GM13976 (cell line): ENCODE data around the gene POLRMT.

ENCODE experiments used
- DNase-seq: peaks from one replicate; pipeline ENCODE4 v3.0.0; 2012; ENCODE audit warnings: low spot score
- CTCF ChIP-seq: IDR thresholded peaks from 2 replicates; pipeline ENCODE4 v1.5.1; 2012; ENCODE audit warnings: borderline replicate concordance, mild to moderate bottlenecking; ENCODE audit not compliant: insufficient read depth; ENCODE audit errors: extremely low read depth, missing control alignments, control extremely low read depth
- in situ Hi-C: fragments of 300-500 bp; cut with MboI; formaldehyde crosslinking; loops from one replicate; pipeline ENCODE4 v1.12.0; 2022; ENCODE audit warnings: low sequenced_read_pairs, mixed read lengths, inconsistent platforms; ENCODE audit not compliant: unreplicated experiment

POLRMT gene

GRCh38 chr19:651114-651818 is 17.9 kb upstream of the POLRMT start:
- no peak for TF ChIP-seq CTCF
- in situ Hi-C loops, result no loop called here

DNA sequence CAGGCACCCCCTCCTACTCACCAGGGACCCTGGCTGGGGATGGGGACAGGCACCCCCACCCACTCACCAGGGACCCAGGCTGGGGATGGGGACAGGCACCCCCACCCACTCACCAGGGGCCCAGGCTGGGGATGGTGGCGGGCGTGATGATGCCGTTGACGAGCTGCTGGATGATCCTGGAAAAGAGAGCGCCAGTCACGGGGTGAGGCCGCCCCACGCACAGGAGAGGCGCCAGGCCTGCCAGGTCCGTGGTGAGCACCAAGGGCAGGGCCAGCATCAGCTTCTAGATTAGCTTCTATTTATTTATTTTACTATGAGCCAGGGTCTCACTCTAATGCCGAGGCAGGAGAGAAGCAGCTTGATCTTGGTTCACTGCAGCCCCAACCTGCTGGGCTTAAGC is 16.8 kb upstream of the POLRMT start:
- no peak for DNase-seq
- TF ChIP-seq CTCF, result no peak
- in situ Hi-C loops, result no loop called here

More at GRCh38 chr19:651114-651818, 17.9 kb upstream of the POLRMT start:
- no peak for DNase-seq

DNA sequence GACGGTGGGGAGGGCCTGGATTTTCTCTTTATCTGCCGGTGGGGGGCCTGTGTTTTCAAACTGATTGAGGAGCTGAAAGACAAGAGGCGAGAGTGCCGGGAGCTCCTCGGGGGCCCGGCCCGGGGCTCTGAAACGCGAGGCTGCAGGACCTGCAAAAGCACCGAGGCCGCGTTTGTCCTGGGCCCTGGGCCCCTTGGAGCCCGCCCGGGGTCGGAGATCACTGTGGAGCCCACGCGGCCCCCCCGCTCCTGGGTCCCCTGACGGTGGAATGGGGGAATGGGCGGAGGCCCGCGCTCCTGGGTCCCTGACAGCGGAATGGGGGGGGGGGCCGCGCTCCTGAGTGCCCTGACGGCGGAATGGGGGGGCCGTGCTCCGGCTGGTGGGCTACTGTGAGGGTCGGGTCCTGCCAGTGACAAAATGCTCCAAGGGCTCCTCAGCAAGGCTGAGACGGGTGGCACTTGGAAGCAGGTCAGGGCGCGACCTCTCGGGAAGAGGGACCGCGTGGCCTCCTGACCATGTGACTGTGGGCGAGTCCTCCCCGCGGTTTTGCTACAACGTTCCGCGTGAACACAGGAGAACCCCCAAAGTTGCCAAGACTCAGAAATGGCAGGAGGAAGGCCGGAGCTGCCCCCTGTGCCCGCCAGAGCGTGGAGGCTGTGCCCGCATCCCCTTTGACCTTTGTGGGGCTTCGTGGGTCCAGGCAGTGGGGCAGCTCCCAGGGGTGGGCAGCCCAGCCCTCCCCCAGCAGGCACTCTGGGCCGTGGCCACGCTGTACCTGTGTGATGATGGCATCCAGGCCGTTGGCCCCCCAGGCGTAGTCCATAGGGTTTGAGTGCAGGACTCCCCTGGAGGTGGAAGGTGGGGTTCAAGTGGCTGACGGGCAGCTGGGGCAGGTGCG is 15.8 kb upstream of the POLRMT start:
- in situ Hi-C loops, result no loop called here
- no peak for TF ChIP-seq CTCF
- DNase-seq, result no peak

- no peak for DNase-seq
- in situ Hi-C loops, result no loop called here
- TF ChIP-seq CTCF, result no peak
These were observed 15.0 kb upstream of the POLRMT start for GRCh38 chr19:648305-648704.

DNA sequence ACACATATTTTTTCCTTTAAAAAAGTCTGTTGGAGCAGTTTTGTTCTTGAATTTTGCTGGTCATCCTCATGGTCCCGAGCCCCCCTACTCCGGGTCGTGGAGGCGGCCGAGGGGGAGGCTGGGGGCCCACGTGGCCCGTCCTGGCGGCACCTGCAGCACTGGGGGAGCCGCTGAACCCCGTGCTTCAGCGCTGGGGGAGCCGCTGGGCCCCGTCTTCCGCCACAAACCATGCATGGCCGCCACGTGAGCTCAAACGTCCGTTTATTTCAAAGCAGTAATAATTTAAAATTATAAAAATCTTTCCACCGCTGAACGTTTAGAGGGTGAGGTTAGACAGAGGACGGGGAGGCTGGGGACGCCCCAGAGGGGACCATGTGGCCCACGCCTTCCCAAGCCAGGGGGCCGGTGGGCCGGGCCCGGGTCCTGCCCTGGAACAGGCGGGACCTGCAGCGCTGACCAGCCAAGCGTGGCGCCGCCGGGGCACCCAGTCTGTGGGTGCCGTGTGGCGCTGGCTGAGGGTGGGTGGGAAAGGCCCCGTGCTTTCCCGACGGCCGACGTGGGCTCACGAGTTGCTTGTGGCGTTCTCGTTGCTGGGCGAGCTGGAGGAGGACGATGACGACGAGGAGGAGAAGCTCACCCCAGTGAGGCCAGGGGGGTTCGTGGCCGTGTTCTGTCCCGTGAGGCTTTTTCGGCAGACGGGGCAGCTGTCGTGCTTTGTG is 14.4 kb upstream of the POLRMT start:
- no peak for TF ChIP-seq CTCF
- in situ Hi-C loops, result no loop called here
- no peak for DNase-seq

GRCh38 chr19:646779-647565 is 13.6 kb upstream of the POLRMT start:
- in situ Hi-C loops, result no loop called here
- no peak for DNase-seq
- TF ChIP-seq CTCF, result no peak
